GM21529 (cell line): Measurements from ENCODE around the gene ATG9A.
A peak's percentile ranks its signal among the peaks of the same experiment; 100 is the strongest.

Experiments used
- ATAC-seq: cut with Tn5 transposase; IDR thresholded peaks from one replicate; pipeline ENCODE4 v1.9.1; 2021; ENCODE audit not compliant: unreplicated experiment

The ATG9A gene

DNA sequence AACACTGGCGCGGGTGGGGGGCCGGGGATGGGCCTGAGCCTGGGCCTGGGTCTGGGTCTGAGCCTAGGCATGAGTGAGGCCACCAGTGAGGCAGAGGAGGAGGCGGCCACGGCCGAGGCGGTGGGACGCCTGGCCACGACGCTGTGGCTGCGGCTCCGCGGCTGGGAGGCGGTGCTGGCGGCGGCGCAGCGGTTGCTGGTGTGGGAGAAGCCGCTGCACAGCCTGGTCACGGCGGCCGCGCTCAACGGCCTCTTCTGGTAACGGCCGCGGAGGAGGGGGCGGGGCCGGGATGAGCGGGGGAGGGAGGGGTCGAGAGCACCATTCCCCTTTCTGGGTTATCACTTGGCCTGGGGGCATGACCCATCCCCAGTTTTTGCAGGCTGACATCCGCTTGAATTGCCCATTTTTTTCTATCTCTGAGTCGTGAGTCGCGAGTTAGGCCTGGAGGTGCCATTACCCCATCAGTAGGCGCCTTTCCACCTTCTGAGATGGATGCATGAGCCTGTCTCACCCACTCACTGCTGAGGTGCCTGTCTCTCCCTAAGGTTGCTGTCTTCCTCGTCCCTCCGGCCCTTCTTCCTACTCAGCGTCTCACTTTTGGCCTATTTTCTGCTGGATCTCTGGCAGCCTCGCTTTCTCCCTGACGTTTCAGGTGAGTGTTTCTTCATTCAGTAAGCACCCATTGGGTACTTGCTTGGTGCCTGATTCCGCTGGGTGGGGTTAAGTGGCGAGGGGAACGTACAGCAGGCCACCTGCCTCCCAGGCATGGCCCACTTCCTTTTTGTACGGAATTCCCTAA, 50.9 kb downstream of the ATG9A start:
- ATAC-seq = peak; percentile 14

DNA sequence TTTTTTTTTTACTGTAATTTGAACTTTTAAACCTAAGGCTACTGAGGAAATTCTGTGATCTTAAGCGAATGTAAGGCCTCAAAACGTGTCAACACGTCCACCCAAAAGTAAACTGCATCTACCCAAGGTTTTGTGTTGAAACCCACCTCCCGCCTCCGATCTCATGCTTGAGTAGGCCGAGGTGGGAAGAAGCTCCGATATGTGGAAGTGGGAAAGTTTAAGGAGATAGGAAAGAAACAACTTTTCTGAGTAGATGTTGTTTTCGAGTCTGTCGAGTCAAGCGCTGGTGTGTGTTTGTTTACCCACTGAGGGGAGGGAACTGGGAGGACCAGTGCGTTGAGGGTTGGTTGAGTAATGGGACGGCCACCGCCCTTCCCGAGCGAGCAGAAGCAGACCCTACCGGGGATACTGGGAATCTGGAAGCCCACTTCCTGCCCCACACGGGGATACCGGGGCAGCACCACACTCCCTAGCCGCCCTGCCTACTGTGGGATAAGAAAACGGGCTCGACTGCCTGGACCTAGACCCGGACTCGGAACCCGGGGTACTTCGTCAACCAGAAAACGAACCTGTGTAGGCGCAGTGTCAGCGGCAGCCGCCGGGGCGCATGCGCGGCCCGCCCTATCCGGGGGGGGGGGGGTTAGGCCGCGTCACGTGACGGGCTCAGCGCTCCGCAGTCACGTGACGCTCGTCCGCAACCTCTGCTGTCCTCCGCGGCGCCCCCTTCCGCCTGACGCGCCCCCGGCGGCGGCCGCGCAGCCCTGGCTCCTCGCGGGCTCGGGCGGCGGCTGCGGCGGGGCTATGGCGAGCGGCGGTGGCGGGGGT, 51.7 kb downstream of the ATG9A start, which contains the start of gene RETREG2:
TSS of gene RETREG2 (plus strand) at position 724 of the 825 bp plus-strand sequence. CDS start at position 802, 78 bp downstream.
- peak; percentile 38 for ATAC-seq

DNA sequence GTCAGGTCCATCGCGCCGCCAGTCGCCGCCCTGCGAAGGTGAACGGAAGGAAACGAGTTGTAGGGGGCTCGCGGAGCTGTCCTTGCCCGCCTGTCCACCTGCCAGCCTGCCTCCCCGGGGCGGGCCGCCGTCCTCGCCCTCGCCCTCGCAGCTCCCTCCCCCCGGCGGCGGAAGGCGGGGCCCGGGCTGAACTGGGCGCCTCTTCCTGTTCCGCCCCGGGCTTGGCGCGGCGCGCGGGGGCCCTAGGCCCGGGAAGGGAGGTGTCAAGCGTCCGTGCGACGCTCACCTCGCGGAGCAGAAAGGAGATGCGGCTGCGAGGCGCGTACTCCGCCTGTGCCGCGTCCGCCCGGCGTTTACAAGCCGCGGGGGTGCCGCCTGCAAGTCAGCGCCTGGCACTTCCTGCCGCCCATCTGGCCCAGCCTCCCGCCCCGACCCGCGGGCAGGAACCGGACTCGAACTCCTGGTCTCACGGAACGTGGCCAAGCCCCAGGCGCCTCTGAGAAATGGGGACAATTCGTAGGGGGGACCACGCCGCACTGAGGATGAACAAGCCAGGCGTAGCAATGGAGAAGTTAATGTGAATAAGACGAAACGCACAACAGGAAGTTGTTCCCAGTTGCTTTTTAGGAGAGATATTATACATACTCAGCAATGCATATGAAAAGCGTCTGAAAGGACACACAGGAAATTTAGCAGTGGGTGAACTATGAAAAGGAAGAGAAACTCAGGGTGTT, 52.5 kb downstream of the ATG9A start, which contains the start of gene CNPPD1:
TSS of gene CNPPD1 (minus strand) at position 108 of the 734 bp plus-strand sequence. CDS start at position 11, 97 bp downstream.
- peak; percentile 71 for ATAC-seq

DNA sequence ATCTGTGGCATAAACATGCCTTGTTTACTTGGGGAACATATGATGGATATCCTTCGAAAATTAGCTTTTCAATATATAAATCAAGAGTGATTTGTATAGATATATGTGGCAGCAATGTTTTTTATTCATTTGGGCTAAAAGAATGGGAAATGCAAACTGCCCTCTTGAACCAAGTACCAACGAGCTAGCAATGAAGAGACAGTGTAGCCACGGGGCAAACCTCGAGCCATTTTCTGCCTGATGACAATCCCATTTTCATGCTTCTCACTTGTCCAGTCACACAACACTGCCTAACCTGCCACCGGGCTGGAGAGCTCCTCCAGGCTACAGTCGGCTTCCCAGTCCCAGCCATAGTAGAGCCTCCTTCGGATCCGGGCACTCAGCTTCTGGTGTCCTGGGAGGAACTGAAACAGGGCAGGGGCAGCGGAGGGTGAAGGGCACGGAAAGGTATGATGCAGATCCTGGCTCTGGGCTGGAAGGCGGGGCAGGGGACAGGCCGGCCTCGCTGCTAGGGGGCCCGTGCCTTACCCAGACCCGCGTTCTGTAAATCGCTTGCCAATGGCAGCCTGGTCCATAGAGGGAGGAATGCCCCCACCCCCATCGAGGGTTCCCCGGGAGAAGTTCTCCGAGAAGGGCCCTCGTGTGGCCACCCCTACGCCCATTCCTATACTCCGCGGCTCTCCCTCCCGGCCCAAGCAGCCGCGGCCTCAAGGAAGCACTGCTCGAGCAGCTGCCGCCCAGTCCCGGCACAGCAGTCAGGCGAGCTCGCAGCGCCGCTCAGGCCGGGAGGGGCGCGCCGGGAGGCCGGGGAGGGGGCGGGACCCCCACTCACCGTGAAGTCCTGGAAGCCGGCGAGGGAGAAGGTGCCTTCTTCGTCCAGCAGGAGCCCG, 53.3 kb downstream of the ATG9A start:
- ATAC-seq = peak; percentile 35

DNA sequence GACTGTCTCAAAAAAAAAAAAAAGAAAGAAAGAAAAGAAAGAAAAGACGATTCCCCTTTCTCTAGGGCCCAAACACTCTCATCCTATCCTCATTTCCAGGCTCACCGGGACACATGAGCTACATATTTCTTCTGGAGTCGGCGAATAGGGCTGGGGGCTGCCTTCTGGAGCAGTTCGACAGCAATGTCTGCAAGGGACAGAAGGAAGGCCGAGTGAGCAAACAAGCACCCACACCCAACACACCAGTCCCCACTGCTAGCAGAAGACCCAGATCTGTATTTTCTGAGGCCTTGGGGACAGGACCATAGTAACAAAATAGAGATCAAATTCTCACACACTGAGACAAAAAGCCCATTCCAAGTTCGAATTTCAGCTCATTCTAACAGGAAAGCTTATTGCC, 54.0 kb downstream of the ATG9A start:
- ATAC-seq = no peak

GRCh38 chr2:219174801-219175200, 54.6 kb downstream of the ATG9A start:
- no peak for ATAC-seq

DNA sequence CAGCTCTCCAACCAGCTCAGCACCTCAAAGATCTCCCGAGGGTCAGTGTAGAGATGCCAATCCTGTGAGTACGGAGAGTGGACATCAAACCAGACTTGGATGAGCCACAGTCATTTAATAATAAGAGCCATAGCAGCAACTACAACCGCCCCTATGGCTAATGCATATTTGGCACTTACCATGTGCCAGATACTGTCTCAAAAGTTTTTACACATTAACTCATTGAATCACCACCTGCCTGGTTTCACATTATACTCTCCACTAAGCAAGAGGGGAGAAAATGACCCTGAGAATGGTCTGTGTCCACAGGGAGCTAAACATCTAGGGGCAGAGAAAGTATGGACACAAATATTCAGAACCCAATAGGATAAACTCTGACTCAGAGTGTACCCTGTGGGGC, 55.3 kb downstream of the ATG9A start:
- ATAC-seq = no peak

GRCh38 chr2:219173176-219173575, 56.3 kb downstream of the ATG9A start:
- no peak for ATAC-seq

DNA sequence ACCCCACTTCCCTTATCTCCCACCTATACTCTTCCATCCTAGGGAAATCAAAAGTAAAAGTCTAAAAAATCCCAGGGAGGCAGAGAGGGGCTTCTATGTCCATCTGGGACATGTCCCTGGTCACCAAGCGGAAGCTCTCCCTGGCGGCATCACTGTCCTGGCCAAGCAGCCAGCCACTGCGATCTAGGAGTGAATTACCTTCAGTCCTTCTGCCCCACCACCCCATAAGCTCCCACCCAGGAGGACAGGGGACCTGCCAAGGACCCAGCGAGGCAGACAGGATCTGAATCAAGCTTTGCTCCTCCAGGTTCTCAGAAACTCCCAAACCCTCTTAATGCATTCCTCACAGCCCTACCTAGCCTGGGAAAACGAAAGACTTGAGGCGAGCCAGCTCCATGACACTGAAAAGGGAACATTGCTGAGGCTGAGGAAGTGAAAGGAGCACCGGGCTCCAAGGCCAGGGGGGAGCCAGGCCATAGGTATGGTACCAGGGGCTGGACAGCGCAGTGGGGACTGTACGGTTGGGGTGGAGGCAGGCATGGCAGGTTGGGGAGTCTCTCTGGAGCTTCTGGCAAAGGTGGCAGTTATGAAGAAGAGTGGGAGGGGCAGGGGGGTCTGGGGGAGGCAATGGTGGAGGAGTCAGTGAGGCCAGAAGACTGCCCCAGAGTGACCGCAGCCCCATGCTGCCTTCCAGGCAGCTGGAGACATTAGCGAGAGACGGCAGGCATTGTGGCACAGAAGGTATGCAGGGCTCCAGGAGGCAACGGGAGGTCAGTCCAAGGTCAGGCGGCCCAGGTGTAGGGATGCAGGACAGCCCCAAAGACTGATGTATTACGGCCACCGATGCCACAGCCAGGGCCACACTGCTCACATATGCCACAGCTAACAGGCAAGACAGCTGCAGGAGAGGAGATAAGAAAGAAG, 56.9 kb downstream of the ATG9A start:
- no peak for ATAC-seq

DNA sequence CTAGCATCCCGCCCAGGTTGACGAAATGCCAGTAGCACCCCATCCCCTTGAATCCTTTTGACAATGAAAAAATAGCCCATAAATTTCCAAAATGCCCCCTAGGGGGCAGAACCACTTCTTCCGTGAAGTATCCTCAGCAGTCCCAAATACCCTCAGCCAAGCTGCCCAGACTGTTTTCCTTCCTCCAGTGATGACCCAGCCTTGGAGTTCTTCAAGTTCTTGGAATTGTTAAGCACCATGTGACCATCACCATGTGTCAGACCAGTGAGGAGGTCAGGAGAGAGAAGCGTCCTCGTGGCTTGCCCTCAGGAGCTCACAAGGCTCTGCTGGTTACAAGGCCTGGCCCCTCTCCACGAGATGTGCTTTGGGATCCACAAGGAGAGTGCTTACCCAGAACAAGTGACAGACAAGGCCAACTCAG, 58.2 kb downstream of the ATG9A start:
- ATAC-seq = no peak

- no peak for ATAC-seq
Measured at GRCh38 chr2:219169930-219170654, 59.3 kb downstream of the ATG9A start, which contains the start of gene SLC23A3. TSS of gene SLC23A3 (minus strand) at chr2:219170029. CDS start at chr2:219169984, 45 bp downstream.
